Pancreas (tissue), 10 donors: Measurements from ENCODE around the gene ZNF524. TPM values are rescaled to one million over a fixed set of nuclear protein-coding genes. Genes with fewer than 3 reads are reported as not detected.

Source experiments
- ATAC-seq, 4 donors: fragments of 200-7000 bp; cut with Tn5 transposase; one replicate each; pipeline versions ENCODE4 v1.8.0 to v1.9.1; 2020; ENCODE audit warnings: mild to moderate bottlenecking in 4 of 4, moderate library complexity in 4 of 4
- DNase-seq, 6 donors: peaks; one replicate each; pipeline ENCODE4 v3.0.0-alpha.2; 2020
- FAIRE-seq: peaks from 2 replicates; lab custom pipeline; 2012; peaks lifted over from hg19 to GRCh38; lab: Jason Lieb, UNC
- H3K27ac ChIP-seq, 4 donors: fragments of 200-600 bp; sonication (generic); 1 replicate in 3 of 4; 2 replicates in 1 of 4; pipeline versions ENCODE4 v1.5.0 to v1.8.0; 2020
- H3K27me3 ChIP-seq, 4 donors: fragments of 200-600 bp; one replicate each; pipeline ENCODE4 v1.8.0; 2021
- H3K36me3 ChIP-seq, 3 donors: fragments of 200-600 bp; sonication (generic) in 1 of 3; one replicate each; pipeline versions ENCODE4 v1.5.0 to v1.8.0; 2020 to 2021
- H3K4me1 ChIP-seq, 3 donors: fragments of 200-600 bp; one replicate each; pipeline ENCODE4 v1.8.0; 2021
- H3K4me3 ChIP-seq, 4 donors: fragments of 200-600 bp; sonication (generic) in 2 of 4; one replicate each; pipeline versions ENCODE4 v1.5.0 to v1.8.0; 2020 to 2021
- H3K9me3 ChIP-seq, 4 donors: fragments of 200-600 bp; one replicate each; pipeline ENCODE4 v1.8.0; 2021
- CTCF ChIP-seq, 4 donors: fragments of 200-600 bp; sonication (generic) in 3 of 4; IDR thresholded peaks; one replicate each; pipeline versions ENCODE4 v1.5.0 to v1.8.0; 2021; ENCODE audit warnings: antibody characterized with exemption in 4 of 4
- WGBS, 2 donors: extraction: QIAGEN DNeasy Blood & Tissue Kit; methylation state at CpG; one replicate each; pipeline ENCODE4 v1.1.7; 2013; 5-methylcytosine and 5-hydroxymethylcytosine counted together
- intact Hi-C, 3 donors: fragments of 100-400 bp; cut with DNase I; formaldehyde crosslinking; loops; one replicate each; pipeline versions ENCODE4 v1.11.1 to v1.14.2; 2022
- polyA plus RNA-seq, 2 donors: library from polyadenylated mRNA; stranded (reverse); fragments of 200-250 nt; gene quantifications; one replicate each; pipeline ENCODE4 v1.2.3, GENCODE V29; 2013
- total RNA-seq, 6 donors: library from RNA; stranded (reverse); fragmentation: NEBNext Ultra II Directional in 4 of 6; extraction: Animal tissue kit (Norgen Biotek cat#: 25700) in 4 of 6; gene quantifications; one replicate each; pipeline versions ENCODE4 v1.2.1 to v1.2.4, GENCODE V29; 2021 to 2023
- donor health status: healthy with polysubstance abuse.
- donor health status: DM: no; HTN: no; CAD: no; lungs with moderate emphysema.
- donor health status: DM: no; HTN: no; CAD: no.
- donor health status: control.
- donor health status: control.
- donor health status: Bipolar disorder and iron deficiency.
- donor health status: DM: yes; HTN: yes; CAD: no.
- donor health status: DM: no; HTN: no; CAD: no.
- donor health status: DM: no; HTN: no; CAD: no.
- donor health status: DM: yes; HTN: yes; CAD: no.

ZNF524 gene
- total and polyA plus RNA-seq, 8 donors, result 17.1 to 79.4 (median 33.1) TPM

GRCh38 chr19:55597501-55597921 is 2.6 kb upstream of the ZNF524 start:
- WGBS, 2 donors, result 96 to 97% methylated on average over 27 to 30 of the region's 30 CpGs
- no peak for ATAC-seq
- no peak for TF ChIP-seq CTCF (IDR thresholded peaks at IDR 0.05)
- Histone ChIP-seq H3K27ac (no peak overlapping the region), H3K36me3 (peaks cover 0 to 19% (median 3%) of the 10 kb centered on the region in 3 donors), H3K4me1 (peaks cover 0 to 5% (median 0%) of the 10 kb centered on the region in 3 donors), H3K4me3 (no peak overlapping the region), H3K27me3 (no peaks in the 10 kb centered on the region), H3K9me3 (no peaks in the 10 kb centered on the region)
- peak in 3 of 6 donors; percentile 55 to 82 (median 65) for DNase-seq
- FAIRE-seq, result no peak
- intact Hi-C loops, result no loop called here

GRCh38 chr19:55598034-55598433 is 2.1 kb upstream of the ZNF524 start:
- Histone ChIP-seq H3K27ac (no peak overlapping the region), H3K4me1 (peaks cover 0 to 5% (median 0%) of the 10 kb centered on the region in 3 donors), H3K36me3 (peaks cover 0 to 18% (median 3%) of the 10 kb centered on the region in 3 donors), H3K4me3 (no peak overlapping the region), H3K27me3 (no peaks in the 10 kb centered on the region), H3K9me3 (no peaks in the 10 kb centered on the region)
- no peak for DNase-seq
- intact Hi-C loops, result no loop called here
- FAIRE-seq, result no peak
- no peak for TF ChIP-seq CTCF (IDR thresholded peaks at IDR 0.05)
- 85 to 89% methylated on average over 9 of the region's 9 CpGs for WGBS, 2 donors
- no peak for ATAC-seq

GRCh38 chr19:55598719-55599467 is 1.2 kb upstream of the ZNF524 start:
- Histone ChIP-seq H3K36me3 (peaks cover 0 to 15% (median 3%) of the 10 kb centered on the region in 3 donors), H3K4me3 (peak overlapping the region; percentile 62 to 86 (median 78)), H3K4me1 (peaks cover 0 to 5% (median 0%) of the 10 kb centered on the region in 3 donors), H3K27me3 (no peaks in the 10 kb centered on the region), H3K9me3 (no peaks in the 10 kb centered on the region), H3K27ac (peak overlapping the region; percentile 83 to 98 (median 97))
- WGBS, 2 donors, result 7% methylated on average over 25 to 26 of the region's 26 CpGs
- no peak for TF ChIP-seq CTCF (IDR thresholded peaks at IDR 0.05)
- FAIRE-seq (peak; percentile 84), DNase-seq (peak; percentile 81 to 97 (median 92)), ATAC-seq (peak; percentile 64 to 86 (median 79))
- intact Hi-C loops, result no loop called here

- intact Hi-C loops, result no loop called here
- peak within 1 kb of the TSS; percentile 62 to 86 (median 78) for H3K4me3 ChIP-seq
- H3K4me1 ChIP-seq, result peaks cover 0 to 10% (median 0%) of the 10 kb centered on the region in 3 donors
- ATAC-seq (peak; percentile 85 to 94 (median 87)), DNase-seq (peak; percentile 94 to 99 (median 98)), FAIRE-seq (peak; percentile 87)
- H3K27ac ChIP-seq, result peak within 1 kb of the TSS; percentile 83 to 98 (median 97)
- TF ChIP-seq CTCF (IDR thresholded peaks at IDR 0.05), result no peak
- 0% methylated on average over 21 to 23 of the region's 23 CpGs for WGBS, 2 donors
- peaks cover 0 to 15% (median 3%) of the 10 kb centered on the region in 3 donors for H3K36me3 ChIP-seq
- H3K27me3 ChIP-seq, result no peaks in the 10 kb centered on the region
- no peaks in the 10 kb centered on the region for H3K9me3 ChIP-seq
Measured at GRCh38 chr19:55599468-55599841, 633 bp upstream of the ZNF524 start, which contains the start of gene FIZ1. TSS of gene FIZ1 (minus strand) at chr19:55599517. CDS start at chr19:55597865, 1,652 bp downstream.
